ENCODE results near the gene COL5A1.

- TF ChIP-seq PATZ1 (CRISPR knock-in tag; IDR thresholded peaks at IDR 0.05; ENCODE audit: borderline replicate concordance), result no peak
- TF ChIP-seq TCF4 (CRISPR knock-in tag; IDR thresholded peaks at IDR 0.05; ENCODE audit: borderline replicate concordance), result no peak
- no peak for TF ChIP-seq ZFP30 (CRISPR knock-in tag; IDR thresholded peaks at IDR 0.05)
- TF ChIP-seq, protein P1, sequence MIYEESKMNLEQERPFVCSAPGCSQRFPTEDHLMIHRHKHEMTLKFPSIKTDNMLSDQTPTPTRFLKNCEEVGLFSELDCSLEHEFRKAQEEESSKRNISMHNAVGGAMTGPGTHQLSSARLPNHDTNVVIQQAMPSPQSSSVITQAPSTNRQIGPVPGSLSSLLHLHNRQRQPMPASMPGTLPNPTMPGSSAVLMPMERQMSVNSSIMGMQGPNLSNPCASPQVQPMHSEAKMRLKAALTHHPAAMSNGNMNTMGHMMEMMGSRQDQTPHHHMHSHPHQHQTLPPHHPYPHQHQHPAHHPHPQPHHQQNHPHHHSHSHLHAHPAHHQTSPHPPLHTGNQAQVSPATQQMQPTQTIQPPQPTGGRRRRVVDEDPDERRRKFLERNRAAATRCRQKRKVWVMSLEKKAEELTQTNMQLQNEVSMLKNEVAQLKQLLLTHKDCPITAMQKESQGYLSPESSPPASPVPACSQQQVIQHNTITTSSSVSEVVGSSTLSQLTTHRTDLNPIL (CRISPR knock-in tag; IDR thresholded peaks at IDR 0.05; ENCODE audit: low read depth), result no peak
- no peak for TF ChIP-seq PPARA (CRISPR knock-in tag; IDR thresholded peaks at IDR 0.05; ENCODE audit: borderline replicate concordance)
- TF ChIP-seq GLIS3 (CRISPR knock-in tag; IDR thresholded peaks at IDR 0.05), result no peak
- TF ChIP-seq ZC3H10 (CRISPR knock-in tag; IDR thresholded peaks at IDR 0.05), result no peak
- TF ChIP-seq ARNTL (CRISPR knock-in tag; IDR thresholded peaks at IDR 0.05; ENCODE audit: borderline replicate concordance, low read depth), result no peak
- no peak for TF ChIP-seq OSR1 (CRISPR knock-in tag; IDR thresholded peaks at IDR 0.05)
- no peak for TF ChIP-seq ZNF8 (CRISPR knock-in tag; IDR thresholded peaks at IDR 0.05)
- no peak for TF ChIP-seq TSHZ2 (CRISPR knock-in tag; IDR thresholded peaks at IDR 0.05)
Observed at GRCh38 chr9:134891713-134892112, 250.1 kb downstream of the COL5A1 start.

Measured in SK-N-SH treated with all-trans-retinoic acid at 6 μM for 48 hours (cell line).